Activated T-cell treated with anti-CD3 and anti-CD28 coated beads, Interleukin-2, amount 50 U/mL, for 4 hours (primary cell): ENCODE data around the gene TIAM1. TPM values are rescaled to one million over a fixed set of nuclear protein-coding genes. Genes with fewer than 3 reads are reported as not detected.

ENCODE experiments used
- ATAC-seq, 2 donors: fragments of 200-7000 bp; cut with Tn5 transposase; one replicate each; pipeline ENCODE4 v1.10.0; 2021
- DNase-seq: peaks from one replicate; pipeline ENCODE4 v3.0.0-alpha.2; 2020
- H3K27me3 Mint-ChIP-seq: one replicate; pipeline ENCODE4 v1.8.0; 2021; ENCODE audit warnings: low read depth, mixed read lengths
- H3K36me3 Mint-ChIP-seq: one replicate; pipeline ENCODE4 v1.8.0; 2022; ENCODE audit warnings: mixed read lengths; ENCODE audit not compliant: insufficient read depth
- H3K4me1 Mint-ChIP-seq: one replicate; pipeline ENCODE4 v1.8.0; 2021; ENCODE audit warnings: low read depth, mixed read lengths
- H3K4me3 Mint-ChIP-seq: one replicate; pipeline ENCODE4 v1.8.0; 2021; ENCODE audit warnings: mild to moderate bottlenecking, moderate library complexity, mixed read lengths
- H3K9me3 Mint-ChIP-seq: one replicate; pipeline ENCODE4 v1.8.0; 2021; ENCODE audit warnings: mixed read lengths
- total RNA-seq, 3 donors: library from RNA; stranded (reverse); gene quantifications; one replicate each; pipeline ENCODE4 v1.2.1, GENCODE V29; 2021

The TIAM1 gene
- total RNA-seq, 3 donors from 2014 or later, result 103 to 133 (median 132) TPM

DNA sequence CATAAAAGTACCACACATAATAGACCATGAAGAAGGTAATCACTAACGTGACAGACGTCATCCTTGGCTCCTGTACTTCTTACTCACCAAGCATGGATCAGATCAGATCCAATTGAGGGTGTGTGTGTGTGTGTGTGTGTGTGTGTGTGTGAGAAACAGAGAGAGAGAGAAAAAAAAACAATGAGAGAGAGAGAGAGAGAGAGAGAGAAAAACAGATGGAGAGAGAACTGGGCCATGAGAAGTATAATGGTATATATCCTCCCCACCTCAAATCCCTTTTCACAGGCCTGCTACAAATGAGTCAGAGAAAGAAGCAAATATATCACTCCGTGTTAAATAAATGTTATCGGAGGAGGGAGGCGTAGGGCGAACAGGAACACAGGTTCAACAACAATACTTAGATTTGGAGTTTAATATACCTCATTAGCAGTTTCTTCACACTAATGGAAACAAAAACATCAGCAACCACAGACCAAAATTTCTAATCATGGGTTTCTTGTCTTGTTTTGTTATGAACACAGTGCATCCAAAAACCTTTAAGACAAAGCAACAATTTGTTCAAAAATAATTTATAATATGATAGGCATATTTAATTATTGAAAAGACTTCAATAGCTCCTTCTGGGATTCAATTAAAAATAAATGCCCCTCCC lies 45.3 kb downstream of the TIAM1 start:
- no peak for ATAC-seq
- Mint-ChIP-seq H3K4me3 (no peak overlapping the region), H3K9me3 (no peaks in the 10 kb centered on the region), H3K27me3 (no peaks in the 10 kb centered on the region), H3K4me1 (peaks cover 26% of the 10 kb centered on the region), H3K36me3 (peaks cover 8% of the 10 kb centered on the region)
- DNase-seq, result no peak

DNA sequence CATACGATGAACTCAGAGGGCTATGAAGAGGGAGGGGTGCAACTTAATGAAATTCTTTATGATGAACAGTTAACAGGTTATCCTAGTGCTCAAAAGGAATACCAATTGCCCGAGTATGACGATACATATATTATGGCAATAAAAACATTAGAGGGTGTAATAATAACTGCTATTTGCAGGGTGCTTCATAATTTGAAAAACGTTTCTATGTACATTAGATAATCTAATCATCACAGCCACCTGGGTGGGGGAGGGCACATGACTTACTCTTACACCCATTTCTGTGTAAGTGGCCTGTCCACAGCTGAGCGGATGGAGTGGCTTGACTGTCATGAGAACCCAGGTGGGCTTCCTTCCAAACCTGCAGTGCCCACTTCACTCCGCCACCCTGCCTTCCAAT lies 46.3 kb downstream of the TIAM1 start:
- Mint-ChIP-seq H3K4me3 (no peak overlapping the region), H3K27me3 (no peaks in the 10 kb centered on the region), H3K36me3 (peaks cover 11% of the 10 kb centered on the region), H3K9me3 (no peaks in the 10 kb centered on the region), H3K4me1 (peaks cover 28% of the 10 kb centered on the region)
- DNase-seq (no peak), ATAC-seq (no peak)

DNA sequence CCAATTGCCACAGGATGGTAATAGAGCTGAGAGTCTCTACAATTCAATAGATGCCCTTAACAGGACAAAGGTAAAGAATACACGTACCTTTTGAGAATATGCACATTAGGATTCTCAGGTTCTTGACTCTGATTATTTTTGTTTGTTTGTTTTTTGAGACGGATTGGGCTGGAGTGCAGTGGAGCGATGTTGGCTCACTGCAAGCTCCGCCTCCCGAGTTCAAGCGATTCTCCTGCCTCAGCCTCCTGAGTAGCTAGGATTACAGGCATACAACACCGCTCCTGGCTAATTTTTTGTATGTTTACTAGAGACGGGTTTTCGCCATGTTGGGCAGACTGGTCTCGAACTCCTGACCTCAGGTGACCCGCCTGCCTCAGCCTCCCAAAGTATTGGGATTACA lies 48.4 kb downstream of the TIAM1 start:
- DNase-seq (no peak), ATAC-seq (no peak)
- H3K4me1 Mint-ChIP-seq, result peaks cover 31% of the 10 kb centered on the region
- H3K36me3 Mint-ChIP-seq, result peaks cover 18% of the 10 kb centered on the region
- H3K4me3 Mint-ChIP-seq, result no peak overlapping the region
- H3K9me3 Mint-ChIP-seq, result no peaks in the 10 kb centered on the region
- no peaks in the 10 kb centered on the region for H3K27me3 Mint-ChIP-seq

GRCh38 chr21:31294691-31295090 lies 49.4 kb downstream of the TIAM1 start:
- Mint-ChIP-seq H3K9me3 (no peaks in the 10 kb centered on the region), H3K27me3 (no peaks in the 10 kb centered on the region), H3K36me3 (peaks cover 19% of the 10 kb centered on the region), H3K4me3 (no peak overlapping the region), H3K4me1 (peaks cover 31% of the 10 kb centered on the region)
- DNase-seq, result no peak
- no peak for ATAC-seq

DNA sequence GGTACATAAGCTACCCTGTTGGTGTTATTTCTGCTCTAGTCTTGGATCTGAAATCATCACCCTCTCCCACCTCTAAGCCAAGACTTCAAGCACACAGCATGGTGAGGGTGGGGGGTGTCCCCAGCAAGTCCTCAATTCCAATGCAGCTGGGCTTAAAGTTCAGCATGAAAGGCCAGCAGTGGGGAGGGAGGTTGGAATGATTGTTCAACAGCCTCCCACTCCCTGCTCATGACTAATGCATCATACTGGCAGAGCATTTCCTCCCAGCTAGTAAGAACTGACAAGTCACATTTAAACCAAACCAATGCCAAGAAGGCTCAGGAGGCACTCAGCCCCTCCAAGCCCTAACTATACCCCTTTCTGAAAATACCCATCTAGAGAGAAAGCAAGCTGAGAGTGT lies 50.1 kb downstream of the TIAM1 start:
- H3K27me3 Mint-ChIP-seq, result no peaks in the 10 kb centered on the region
- DNase-seq (peak; percentile 47), ATAC-seq (peak; percentile 94)
- no peaks in the 10 kb centered on the region for H3K9me3 Mint-ChIP-seq
- H3K36me3 Mint-ChIP-seq, result peaks cover 19% of the 10 kb centered on the region
- peaks cover 26% of the 10 kb centered on the region for H3K4me1 Mint-ChIP-seq
- H3K4me3 Mint-ChIP-seq, result no peak overlapping the region

DNA sequence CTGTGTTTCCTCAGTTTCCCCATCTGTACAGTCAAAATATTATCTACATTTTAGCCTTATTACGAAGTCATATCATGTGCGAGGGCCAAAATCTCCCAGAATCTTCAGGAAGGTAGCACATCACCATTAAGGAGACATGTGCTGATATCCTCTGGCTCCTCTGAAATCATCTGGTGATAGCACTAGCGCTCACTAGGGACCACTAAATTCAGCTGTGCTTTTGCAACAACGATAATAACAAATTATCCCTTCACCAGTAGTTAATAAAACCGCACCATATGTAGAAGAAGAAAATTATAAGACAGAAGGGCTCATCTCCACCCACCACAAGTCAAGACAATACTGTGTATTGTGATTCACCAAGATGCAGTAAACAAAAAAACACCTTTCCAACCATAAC lies 53.3 kb downstream of the TIAM1 start:
- peaks cover 19% of the 10 kb centered on the region for H3K4me1 Mint-ChIP-seq
- no peak for DNase-seq
- H3K27me3 Mint-ChIP-seq, result no peaks in the 10 kb centered on the region
- peaks cover 19% of the 10 kb centered on the region for H3K36me3 Mint-ChIP-seq
- H3K9me3 Mint-ChIP-seq, result peaks cover 11% of the 10 kb centered on the region
- ATAC-seq, result no peak
- no peak overlapping the region for H3K4me3 Mint-ChIP-seq

DNA sequence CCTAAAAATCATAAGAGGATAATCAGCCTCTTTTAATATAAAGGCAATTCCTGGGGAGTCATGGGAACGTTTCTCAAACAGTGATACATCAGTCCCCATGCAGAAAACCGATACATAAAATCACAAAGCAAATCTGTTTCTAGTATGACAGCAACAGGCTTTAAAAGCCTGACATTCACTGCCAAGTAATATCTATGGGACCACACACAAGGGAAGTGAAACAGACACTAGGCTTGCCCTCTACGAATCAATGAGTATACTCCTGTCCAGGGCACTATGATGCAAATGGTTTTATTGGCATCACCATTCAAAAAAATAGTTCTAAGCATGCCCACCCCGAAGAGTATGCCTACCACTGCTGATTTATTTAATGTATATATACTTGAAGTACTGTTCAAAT lies 54.4 kb downstream of the TIAM1 start:
- ATAC-seq (no peak), DNase-seq (no peak)
- peaks cover 19% of the 10 kb centered on the region for H3K36me3 Mint-ChIP-seq
- no peaks in the 10 kb centered on the region for H3K27me3 Mint-ChIP-seq
- peaks cover 11% of the 10 kb centered on the region for H3K9me3 Mint-ChIP-seq
- no peak overlapping the region for H3K4me3 Mint-ChIP-seq
- H3K4me1 Mint-ChIP-seq, result peaks cover 20% of the 10 kb centered on the region

GRCh38 chr21:31288191-31288590 lies 55.9 kb downstream of the TIAM1 start:
- Mint-ChIP-seq H3K27me3 (no peaks in the 10 kb centered on the region), H3K36me3 (peaks cover 16% of the 10 kb centered on the region), H3K4me3 (no peak overlapping the region), H3K9me3 (peaks cover 11% of the 10 kb centered on the region), H3K4me1 (peaks cover 17% of the 10 kb centered on the region)
- DNase-seq (no peak), ATAC-seq (no peak)

- Mint-ChIP-seq H3K27me3 (no peaks in the 10 kb centered on the region), H3K9me3 (peaks cover 11% of the 10 kb centered on the region), H3K4me3 (no peak overlapping the region), H3K36me3 (peaks cover 16% of the 10 kb centered on the region), H3K4me1 (peaks cover 25% of the 10 kb centered on the region)
- ATAC-seq (no peak), DNase-seq (no peak)
Observed at GRCh38 chr21:31287201-31287600, 56.9 kb downstream of the TIAM1 start.

- Mint-ChIP-seq H3K9me3 (peaks cover 13% of the 10 kb centered on the region), H3K4me1 (peaks cover 28% of the 10 kb centered on the region), H3K27me3 (no peaks in the 10 kb centered on the region), H3K4me3 (no peak overlapping the region), H3K36me3 (peaks cover 11% of the 10 kb centered on the region)
- no peak for DNase-seq
- ATAC-seq, result no peak
Observed at GRCh38 chr21:31286621-31287020, 57.4 kb downstream of the TIAM1 start.

DNA sequence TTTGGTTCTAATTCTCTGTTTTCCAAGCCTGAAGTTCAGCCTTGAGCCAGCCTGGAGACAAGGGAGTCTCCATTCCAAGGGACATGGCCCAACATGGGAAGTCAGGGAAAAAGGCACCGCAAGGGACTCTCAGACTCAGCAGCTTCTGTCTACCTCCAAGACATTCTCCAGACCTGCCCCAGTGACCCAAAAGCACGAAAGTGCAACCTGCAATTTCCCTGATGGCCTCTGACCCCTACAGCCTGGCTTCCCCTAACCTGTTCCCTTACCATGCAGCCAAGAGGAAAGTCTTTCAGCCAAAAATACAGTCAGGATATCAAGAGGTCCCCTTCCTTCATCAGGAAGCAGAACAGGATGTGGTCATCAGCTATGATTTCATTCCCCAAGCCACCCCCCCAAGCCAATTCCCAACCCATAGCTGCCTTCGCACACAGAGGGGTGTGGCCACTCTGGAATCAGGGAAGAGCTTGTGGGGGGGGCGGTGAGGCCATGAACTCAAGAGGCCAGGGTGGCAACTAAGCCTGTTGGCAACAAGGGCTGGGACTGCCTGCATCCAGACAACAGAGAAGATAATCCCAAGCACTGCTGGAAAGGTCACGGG lies 59.2 kb downstream of the TIAM1 start:
- peaks cover 33% of the 10 kb centered on the region for H3K4me1 Mint-ChIP-seq
- ATAC-seq, result no peak
- DNase-seq, result no peak
- peaks cover 7% of the 10 kb centered on the region for H3K36me3 Mint-ChIP-seq
- no peak overlapping the region for H3K4me3 Mint-ChIP-seq
- H3K9me3 Mint-ChIP-seq, result peaks cover 15% of the 10 kb centered on the region
- H3K27me3 Mint-ChIP-seq, result no peaks in the 10 kb centered on the region

GRCh38 chr21:31283025-31283424 lies 61.0 kb downstream of the TIAM1 start:
- ATAC-seq (peak in 1 of 2 donors; percentile 46), DNase-seq (peak; percentile 17)
- H3K4me3 Mint-ChIP-seq, result no peak overlapping the region
- no peaks in the 10 kb centered on the region for H3K27me3 Mint-ChIP-seq
- peaks cover 38% of the 10 kb centered on the region for H3K4me1 Mint-ChIP-seq
- H3K36me3 Mint-ChIP-seq, result peaks cover 7% of the 10 kb centered on the region
- H3K9me3 Mint-ChIP-seq, result peaks cover 11% of the 10 kb centered on the region

DNA sequence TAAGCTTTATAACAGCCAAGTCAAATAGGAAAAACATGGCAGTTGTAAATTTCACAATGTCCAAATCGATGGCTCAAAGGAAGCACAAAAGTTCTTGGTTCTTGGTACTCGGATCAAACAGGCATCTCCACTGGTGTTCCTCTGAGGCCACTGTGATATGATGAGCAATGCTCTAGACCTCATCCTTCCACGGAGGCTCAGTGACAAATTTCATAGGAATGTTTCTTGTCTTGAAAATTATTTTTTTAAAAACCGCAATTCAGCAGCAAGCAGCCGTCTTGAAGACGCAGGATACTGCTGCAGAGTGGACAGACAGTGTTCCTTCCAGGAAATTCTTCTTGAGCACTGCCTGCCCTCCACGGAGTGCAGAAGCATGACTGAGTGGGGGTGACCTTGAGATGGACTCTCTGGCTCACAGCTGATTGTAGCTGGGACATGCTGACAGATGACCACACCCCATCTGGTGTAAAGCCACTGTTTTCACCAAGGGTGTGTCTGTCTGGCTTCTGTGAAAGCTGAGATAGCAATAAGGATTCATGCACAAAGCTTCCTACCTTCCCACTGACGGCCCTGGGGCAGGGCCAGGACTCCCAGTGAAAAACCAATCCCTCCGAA lies 61.9 kb downstream of the TIAM1 start:
- H3K36me3 Mint-ChIP-seq, result peaks cover 2% of the 10 kb centered on the region
- H3K4me3 Mint-ChIP-seq, result no peak overlapping the region
- peaks cover 5% of the 10 kb centered on the region for H3K9me3 Mint-ChIP-seq
- H3K27me3 Mint-ChIP-seq, result no peaks in the 10 kb centered on the region
- no peak for DNase-seq
- peaks cover 38% of the 10 kb centered on the region for H3K4me1 Mint-ChIP-seq
- no peak for ATAC-seq

- DNase-seq (no peak), ATAC-seq (no peak)
- Mint-ChIP-seq H3K27me3 (no peaks in the 10 kb centered on the region), H3K36me3 (no peaks in the 10 kb centered on the region), H3K4me1 (peaks cover 38% of the 10 kb centered on the region), H3K9me3 (peaks cover 4% of the 10 kb centered on the region), H3K4me3 (no peak overlapping the region)
Observed at GRCh38 chr21:31281561-31281960, 62.5 kb downstream of the TIAM1 start.

GRCh38 chr21:31279986-31280385 lies 64.1 kb downstream of the TIAM1 start:
- peak; percentile 72 to 74 for ATAC-seq
- peaks cover 2% of the 10 kb centered on the region for H3K36me3 Mint-ChIP-seq
- DNase-seq, result no peak
- H3K9me3 Mint-ChIP-seq, result peaks cover 4% of the 10 kb centered on the region
- no peaks in the 10 kb centered on the region for H3K27me3 Mint-ChIP-seq
- H3K4me3 Mint-ChIP-seq, result no peak overlapping the region
- H3K4me1 Mint-ChIP-seq, result peaks cover 36% of the 10 kb centered on the region
